ENCODE data around the gene MTMR11. TPM values are rescaled to one million over a fixed set of nuclear protein-coding genes. Genes with fewer than 3 reads are reported as not detected.

Gene MTMR11
- total and polyA plus RNA-seq, 9 of the 15 experiments (the other 6 are each of a cell fraction or from before 2014, with no cell fraction given), result 0.09 to 1.6 (median 0.51) TPM

GRCh38 chr1:149903836-149904491 is 32.7 kb downstream of the MTMR11 start (continued):
- TF ChIP-seq MAZ (CRISPR knock-in tag; conservative IDR thresholded peaks at IDR 0.05 in 1 of 2, IDR thresholded peaks at IDR 0.05 in 1 of 2), result no peak

GRCh38 chr1:149899460-149900284 is 37.0 kb downstream of the MTMR11 start, which contains the start of gene BOLA1:
TSS of gene BOLA1 (plus strand) at chr1:149899568. CDS start at chr1:149900060, 492 bp downstream.
- intact Hi-C loops (cut with micrococcal nuclease), result loop anchor here (10.0 kb wide), 1 partner anchor 265 kb away; no protein-coding TSS in a partner anchor
- Histone ChIP-seq H3K79me2 (ENCODE audit: control insufficient read depth, insufficient read depth, low read length) (no peaks in the 10 kb centered on the region), H4K20me1 (replicated peaks; ENCODE audit: control insufficient read depth, insufficient read depth, low read length) (no peaks in the 10 kb centered on the region), H3K4me2 (ENCODE audit: insufficient read depth, low read length) (no peak within 1 kb of the TSS), H3K36me3 (ENCODE audit: control insufficient read depth, insufficient read depth, low read length) (no peaks in the 10 kb centered on the region), H3K27me3 (ENCODE audit: control insufficient read depth in 2 of 2, insufficient read depth in 2 of 2, low read length in 2 of 2) (no peaks in the 10 kb centered on the region), H3K4me1 (replicated peaks in 1 of 2; ENCODE audit: control insufficient read depth in 2 of 2, insufficient read depth in 2 of 2, low read length in 2 of 2) (peaks cover 0 to 10% of the 10 kb centered on the region in 2 experiments; a peak in 1 of 5 replicates), H2AFZ (ENCODE audit: low read depth, low read length) (no peak within 1 kb of the TSS), H3K27ac (ENCODE audit: extremely low read depth, low read depth, low read length) (no peak within 1 kb of the TSS), H3K4me3 (no peak within 1 kb of the TSS), H3K9me3 (replicated peaks; ENCODE audit: control insufficient read depth, insufficient read depth, low read depth, low read length) (no peaks in the 10 kb centered on the region), H3K9me1 (ENCODE audit: control insufficient read depth, insufficient read depth, low read length) (no peaks in the 10 kb centered on the region), H3K9ac (ENCODE audit: insufficient read depth in 1 of 2, low read depth in 2 of 2, low read length in 2 of 2) (no peak within 1 kb of the TSS)
- WGBS (ENCODE audit: insufficient coverage, low coverage, missing lambda C conversion rate), result 90% methylated on average over 51 of the region's 65 CpGs
- ChIA-PET POLR2A (interaction anchor here (3.4 kb wide), 1 partner anchor 12 kb away, joined by 34 read pairs; a partner anchor contains a TSS), CTCF (ENCODE audit: low intra/inter-chr PET ratio) (no interaction called here)
- FAIRE-seq, result no peak
- peak; percentile 70 for ATAC-seq
- no TSS peak for BruUV-seq (replicated peaks)
- in situ Hi-C loops (cut with MboI), result no loop called here
- no peak for DNase-seq (ENCODE audit: extremely low read depth in 1 of 4, low spot score in 3 of 4)
- no peak for TF ChIP-seq DEAF1 (CRISPR knock-in tag; IDR thresholded peaks at IDR 0.05)
- no peak for TF ChIP-seq FUS (optimal IDR thresholded peaks at IDR 0.05; ENCODE audit: low read depth, low read length)
- TF ChIP-seq PBX2 (CRISPR knock-in tag; IDR thresholded peaks at IDR 0.05; ENCODE audit: low read depth), result no peak
- TF ChIP-seq PBX2 (tag; conservative IDR thresholded peaks at IDR 0.05; ENCODE audit: low read depth), result no peak
- TF ChIP-seq CREB5 (CRISPR knock-in tag; IDR thresholded peaks at IDR 0.05), result no peak
- TF ChIP-seq HMBOX1 (IDR thresholded peaks at IDR 0.05), result no peak
- TF ChIP-seq THAP7 (CRISPR knock-in tag; IDR thresholded peaks at IDR 0.05), result no peak
- no peak for TF ChIP-seq ILK (tag; IDR thresholded peaks at IDR 0.05; ENCODE audit: borderline replicate concordance, low read depth)
- no peak for TF ChIP-seq ZNF75A (CRISPR knock-in tag; IDR thresholded peaks at IDR 0.05)

Measured in K562 (cell line).